GM23338 (cell line): Measurements from ENCODE around the gene KLHL40. TPM values are rescaled to one million over a fixed set of nuclear protein-coding genes. Genes with fewer than 3 reads are reported as not detected.

Source experiments
- CTCF ChIP-seq, 2 experiments: fragments of 200-600 bp in 1 of 2; sonication (generic) in 1 of 2; conservative IDR thresholded peaks; 2 replicates each; pipeline versions ENCODE4 v1.5.1 to v1.6.1; 2016 to 2017; ENCODE audit warnings: antibody characterized with exemption in 2 of 2, low read depth in 2 of 2, mild to moderate bottlenecking in 2 of 2, moderate library complexity in 1 of 2
- EZH2 ChIP-seq: fragments of 200-600 bp; sonication (generic); IDR thresholded peaks from one replicate; pipeline ENCODE4 v1.8.0; 2017; ENCODE audit warnings: antibody characterized with exemption, mild to moderate bottlenecking, low read depth; ENCODE audit not compliant: unreplicated experiment
- JUNB ChIP-seq: IDR thresholded peaks from one replicate; pipeline ENCODE4 v1.6.1; 2016; ENCODE audit warnings: antibody characterized with exemption; ENCODE audit not compliant: unreplicated experiment
- NANOG ChIP-seq: IDR thresholded peaks from 2 replicates; pipeline ENCODE4 v1.6.1; 2016; ENCODE audit warnings: antibody characterized with exemption, borderline replicate concordance
- POLR2AphosphoS5 ChIP-seq: IDR thresholded peaks from 2 replicates; pipeline ENCODE4 v1.6.1; 2016; ENCODE audit warnings: antibody characterized with exemption, low read depth
- ZNF114 ChIP-seq: fragments of 250-450 bp; sonication (Bioruptor Pico); IDR thresholded peaks from 2 replicates; pipeline ENCODE4 v1.5.0; 2020; ENCODE audit warnings: mild to moderate bottlenecking, moderate library complexity
- ZNF462 ChIP-seq: fragments of 250-450 bp; sonication (Bioruptor Pico); IDR thresholded peaks from 2 replicates; pipeline ENCODE4 v1.5.0; 2020; ENCODE audit warnings: mild to moderate bottlenecking, moderate library complexity
- polyA plus RNA-seq: library from polyadenylated mRNA; unstranded; fragments of >200 nt; fragmentation: Nextera tagmentation; extraction: Ambion mirVana; gene quantifications from 2 replicates; pipeline ENCODE4 v1.2.1, GENCODE V29; 2016
- total RNA-seq: library from RNA; depleted of rRNA; stranded (reverse); fragments of >200 nt; shearing (Covaris generic); gene quantifications from 2 replicates; pipeline ENCODE4 v1.2.3, GENCODE V29; 2014

Gene KLHL40
- total and polyA plus RNA-seq, 2 experiments from 2014 or later, result not detected

GRCh38 chr3:42699511-42699971 lies 14.2 kb downstream of the KLHL40 start (continued):
- TF ChIP-seq ZNF462 (CRISPR knock-in tag) (no peak), ZNF114 (CRISPR knock-in tag) (no peak), NANOG (no peak), JUNB (no peak), POLR2AphosphoS5 (no peak), CTCF (conservative IDR thresholded peaks at IDR 0.05; ENCODE audit: low read depth in 2 of 2) (no peak), EZH2 (no peak)
